Natural killer cell (primary cell): Measurements from ENCODE around the gene COQ8B. TPM values are rescaled to one million over a fixed set of nuclear protein-coding genes. Genes with fewer than 3 reads are reported as not detected.

Experiments
- ATAC-seq, 3 donors: fragments of 150-1000 bp in 2 of 3; fragments of 200-7000 bp in 1 of 3; cut with Tn5 transposase; 1 replicate in 1 of 3; 2 replicates in 2 of 3; pipeline ENCODE4 v1.10.0; 2021; ENCODE audit warnings: mild to moderate bottlenecking in 2 of 3, moderate library complexity in 2 of 3
- DNase-seq, 2 donors: peaks; one replicate each; pipeline versions ENCODE4 v3.0.0 to v3.0.0-alpha.2; 2013 to 2021; ENCODE audit warnings: mixed read lengths in 1 of 2
- H3K27ac ChIP-seq: one replicate; pipeline ENCODE4 v1.5.1; 2013; ENCODE audit warnings: mild to moderate bottlenecking, low read length
- H3K27me3 ChIP-seq: one replicate; pipeline ENCODE4 v1.6.1; 2013; ENCODE audit warnings: low read length; ENCODE audit not compliant: control insufficient read depth, insufficient read depth
- H3K36me3 ChIP-seq: one replicate; pipeline ENCODE4 v1.6.1; 2013; ENCODE audit warnings: low read length; ENCODE audit not compliant: control insufficient read depth, insufficient read depth
- H3K4me1 ChIP-seq: one replicate; pipeline ENCODE4 v1.6.1; 2013; ENCODE audit warnings: low read length; ENCODE audit not compliant: control insufficient read depth, insufficient read depth
- H3K4me3 ChIP-seq: one replicate; pipeline ENCODE4 v1.5.1; 2013; ENCODE audit warnings: low read length
- H3K9me3 ChIP-seq: one replicate; pipeline ENCODE4 v1.6.1; 2013; ENCODE audit warnings: low read length; ENCODE audit not compliant: control insufficient read depth, insufficient read depth
- H3K27ac Mint-ChIP-seq, 2 donors: one replicate each; pipeline ENCODE4 v1.8.0; 2022; ENCODE audit warnings: mild to moderate bottlenecking in 2 of 2, mixed read lengths in 2 of 2, moderate library complexity in 1 of 2
- H3K27me3 Mint-ChIP-seq, 2 donors: one replicate each; pipeline ENCODE4 v1.8.0; 2022; ENCODE audit warnings: low read depth in 2 of 2, mixed read lengths in 2 of 2
- H3K36me3 Mint-ChIP-seq: one replicate; pipeline ENCODE4 v1.8.0; 2022; ENCODE audit warnings: mixed read lengths
- H3K4me1 Mint-ChIP-seq, 2 donors: one replicate each; pipeline ENCODE4 v1.8.0; 2022; ENCODE audit warnings: mixed read lengths in 2 of 2
- H3K4me3 Mint-ChIP-seq: one replicate; pipeline ENCODE4 v1.8.0; 2022; ENCODE audit warnings: mild to moderate bottlenecking, moderate library complexity, mixed read lengths
- H3K9me3 Mint-ChIP-seq, 2 donors: one replicate each; pipeline ENCODE4 v1.8.0; 2022; ENCODE audit warnings: mixed read lengths in 2 of 2
- WGBS: methylation state at CpG from one replicate; pipeline ENCODE4 v1.1.7; 2013; ENCODE audit warnings: missing lambda C conversion rate; ENCODE audit not compliant: insufficient coverage; 5-methylcytosine and 5-hydroxymethylcytosine counted together
- intact Hi-C: fragments of 100-400 bp; cut with micrococcal nuclease; formaldehyde crosslinking; loops from one replicate; pipeline ENCODE4 v1.14.2; 2022
- total RNA-seq, 4 donors: library from RNA; stranded (reverse); fragments of 120-200 nt in 1 of 4; gene quantifications; one replicate each; pipeline versions ENCODE4 v1.2.3 to v1.2.4, GENCODE V29; 2013 to 2022
- TF ChIP-seq, protein P1 (sequence below): fragments of 200-600 bp; IDR thresholded peaks from one replicate; pipeline ENCODE4 v1.8.0; 2022; ENCODE audit warnings: antibody characterized with exemption

COQ8B gene
- total RNA-seq, 3 donors from 2014 or later (not counting 1 experiment from before 2014, with no cell fraction given), result 31.8 to 46.7 (median 39.6) TPM

DNA sequence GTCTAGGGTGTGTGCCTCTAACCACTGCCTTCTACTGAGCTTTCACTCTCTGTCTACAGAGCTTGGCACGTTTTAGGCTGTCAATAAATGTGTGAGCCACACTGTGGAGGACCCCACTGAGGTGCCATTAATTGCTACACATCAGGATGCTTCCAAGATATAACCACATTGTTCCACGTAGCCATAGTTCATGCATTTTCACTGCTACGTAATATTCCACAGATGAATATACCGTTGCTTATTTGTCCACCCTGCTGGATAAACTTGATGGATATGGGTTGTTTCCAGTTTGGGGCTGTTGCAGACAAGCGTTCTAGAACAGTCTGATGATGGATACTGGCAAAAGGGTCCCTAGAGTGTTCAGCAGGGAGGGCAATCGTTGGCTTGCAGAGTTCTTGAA, 14.9 kb downstream of the COQ8B start:
- TF ChIP-seq, protein P1, sequence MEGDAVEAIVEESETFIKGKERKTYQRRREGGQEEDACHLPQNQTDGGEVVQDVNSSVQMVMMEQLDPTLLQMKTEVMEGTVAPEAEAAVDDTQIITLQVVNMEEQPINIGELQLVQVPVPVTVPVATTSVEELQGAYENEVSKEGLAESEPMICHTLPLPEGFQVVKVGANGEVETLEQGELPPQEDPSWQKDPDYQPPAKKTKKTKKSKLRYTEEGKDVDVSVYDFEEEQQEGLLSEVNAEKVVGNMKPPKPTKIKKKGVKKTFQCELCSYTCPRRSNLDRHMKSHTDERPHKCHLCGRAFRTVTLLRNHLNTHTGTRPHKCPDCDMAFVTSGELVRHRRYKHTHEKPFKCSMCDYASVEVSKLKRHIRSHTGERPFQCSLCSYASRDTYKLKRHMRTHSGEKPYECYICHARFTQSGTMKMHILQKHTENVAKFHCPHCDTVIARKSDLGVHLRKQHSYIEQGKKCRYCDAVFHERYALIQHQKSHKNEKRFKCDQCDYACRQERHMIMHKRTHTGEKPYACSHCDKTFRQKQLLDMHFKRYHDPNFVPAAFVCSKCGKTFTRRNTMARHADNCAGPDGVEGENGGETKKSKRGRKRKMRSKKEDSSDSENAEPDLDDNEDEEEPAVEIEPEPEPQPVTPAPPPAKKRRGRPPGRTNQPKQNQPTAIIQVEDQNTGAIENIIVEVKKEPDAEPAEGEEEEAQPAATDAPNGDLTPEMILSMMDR, result no peak
- Histone ChIP-seq H3K27ac (no peak overlapping the region), H3K36me3 (peaks cover 48% of the 10 kb centered on the region), H3K4me1 (no peaks in the 10 kb centered on the region), H3K4me3 (no peak overlapping the region), H3K9me3 (no peaks in the 10 kb centered on the region), H3K27me3 (no peaks in the 10 kb centered on the region)
- ATAC-seq (no peak), DNase-seq (no peak)
- Mint-ChIP-seq H3K27me3 (no peaks in the 10 kb centered on the region), H3K9me3 (no peaks in the 10 kb centered on the region), H3K36me3 (peaks cover 7% of the 10 kb centered on the region), H3K27ac (no peak overlapping the region), H3K4me1 (peaks cover 0 to 6% of the 10 kb centered on the region in 2 donors), H3K4me3 (no peak overlapping the region)
- intact Hi-C loops, result no loop called here
- WGBS, result 96% methylated on average over 5 of the region's 6 CpGs

DNA sequence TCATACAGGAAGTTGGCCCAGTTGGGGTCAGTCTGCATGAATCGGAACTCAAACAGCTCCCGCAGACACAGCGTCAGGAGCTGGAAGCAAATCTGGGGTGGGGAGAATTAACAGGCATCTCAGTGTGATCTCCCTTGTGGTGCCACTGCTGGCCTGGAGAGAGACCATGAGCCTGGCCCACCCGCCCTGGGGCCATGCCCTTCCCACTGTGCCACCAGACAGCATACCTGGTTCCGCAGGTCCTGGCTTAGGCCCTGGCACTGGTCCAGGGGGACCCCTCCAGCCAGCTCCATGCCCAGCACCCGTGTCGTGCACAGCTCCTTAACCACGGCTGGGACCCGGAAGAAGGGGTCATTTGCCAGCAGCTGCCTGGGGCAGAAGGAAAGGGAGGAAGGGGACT, 16.6 kb downstream of the COQ8B start:
- Histone ChIP-seq H3K27me3 (no peaks in the 10 kb centered on the region), H3K27ac (no peak overlapping the region), H3K4me3 (no peak overlapping the region), H3K36me3 (peaks cover 40% of the 10 kb centered on the region), H3K9me3 (no peaks in the 10 kb centered on the region), H3K4me1 (no peaks in the 10 kb centered on the region)
- peaks cover 7% of the 10 kb centered on the region for H3K36me3 Mint-ChIP-seq
- DNase-seq (no peak), ATAC-seq (no peak)
- no peaks in the 10 kb centered on the region for H3K27me3 Mint-ChIP-seq
- TF ChIP-seq, protein P1, result no peak
- H3K9me3 Mint-ChIP-seq, result no peaks in the 10 kb centered on the region
- no peak overlapping the region for H3K4me3 Mint-ChIP-seq
- intact Hi-C loops, result no loop called here
- peaks cover 0 to 6% of the 10 kb centered on the region in 2 donors for H3K4me1 Mint-ChIP-seq
- H3K27ac Mint-ChIP-seq, result no peak overlapping the region
- WGBS, result 94% methylated on average over 9 of the region's 9 CpGs

DNA sequence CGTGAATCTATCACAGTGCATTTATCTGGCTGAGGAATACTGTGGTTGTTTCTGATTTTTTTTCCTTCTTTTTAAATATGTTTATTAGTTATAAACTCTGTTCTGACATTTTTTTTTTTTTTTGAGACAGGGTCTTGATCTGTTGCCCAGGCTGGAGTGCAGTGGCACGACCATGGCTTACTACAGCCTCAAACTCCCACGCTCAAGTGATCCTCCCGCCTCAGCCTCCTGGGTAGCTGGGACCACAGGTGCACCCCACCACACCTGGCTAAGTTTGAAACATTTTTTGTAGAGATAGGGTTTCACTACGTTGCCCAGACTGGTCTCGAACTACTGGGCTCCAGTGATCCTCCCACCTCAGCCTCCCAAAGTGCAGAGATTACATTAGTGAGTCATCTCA, 19.7 kb downstream of the COQ8B start:
- Mint-ChIP-seq H3K36me3 (peaks cover 7% of the 10 kb centered on the region), H3K27me3 (no peaks in the 10 kb centered on the region), H3K9me3 (no peaks in the 10 kb centered on the region), H3K4me1 (no peaks in the 10 kb centered on the region), H3K4me3 (no peak overlapping the region), H3K27ac (no peak overlapping the region)
- Histone ChIP-seq H3K9me3 (no peaks in the 10 kb centered on the region), H3K4me1 (no peaks in the 10 kb centered on the region), H3K4me3 (no peak overlapping the region), H3K27me3 (no peaks in the 10 kb centered on the region), H3K36me3 (peaks cover 14% of the 10 kb centered on the region), H3K27ac (no peak overlapping the region)
- ATAC-seq (no peak), DNase-seq (no peak)
- intact Hi-C loops, result no loop called here
- 93% methylated on average over 6 of the region's 6 CpGs for WGBS
- TF ChIP-seq, protein P1, result no peak

DNA sequence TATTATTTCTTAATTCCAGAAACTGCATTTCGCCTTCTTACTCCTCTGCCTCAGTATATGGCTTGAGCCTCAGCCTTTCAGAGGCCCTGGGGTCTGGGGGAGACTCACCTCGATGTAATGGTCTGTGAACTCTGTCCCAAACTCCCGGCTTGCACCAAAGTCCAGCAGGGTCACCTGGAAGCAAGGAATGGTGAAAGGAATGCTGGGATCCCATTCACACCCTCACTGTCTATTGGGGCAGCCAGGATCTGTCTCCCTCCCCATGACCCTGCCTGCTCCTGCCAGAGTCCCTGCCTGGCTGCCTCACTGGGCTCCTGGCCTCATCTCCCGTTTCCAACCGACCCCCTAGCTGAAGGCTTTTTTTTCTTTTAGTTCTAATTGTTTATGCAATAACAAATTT, 20.8 kb downstream of the COQ8B start:
- no peak overlapping the region for H3K27ac ChIP-seq
- Mint-ChIP-seq H3K27me3 (no peaks in the 10 kb centered on the region), H3K4me3 (no peak overlapping the region), H3K36me3 (peaks cover 4% of the 10 kb centered on the region), H3K27ac (no peak overlapping the region), H3K9me3 (no peaks in the 10 kb centered on the region), H3K4me1 (peaks cover 0 to 2% of the 10 kb centered on the region in 2 donors)
- intact Hi-C loops, result no loop called here
- H3K27me3 ChIP-seq, result no peaks in the 10 kb centered on the region
- DNase-seq (no peak), ATAC-seq (no peak)
- TF ChIP-seq, protein P1, result no peak
- H3K4me3 ChIP-seq, result no peak overlapping the region
- peaks cover 6% of the 10 kb centered on the region for H3K36me3 ChIP-seq
- WGBS, result 99% methylated on average over 5 of the region's 5 CpGs
- peaks cover 7% of the 10 kb centered on the region for H3K4me1 ChIP-seq
- H3K9me3 ChIP-seq, result no peaks in the 10 kb centered on the region
